Measurements from ENCODE around the gene HYKK.

- no peak for TF ChIP-seq CTCF (IDR thresholded peaks at IDR 0.05)
- no peak for TF ChIP-seq POLR2A (IDR thresholded peaks at IDR 0.05; ENCODE audit: low read length)
- TF ChIP-seq PBX3 (IDR thresholded peaks at IDR 0.05) = no peak
- no peak for TF ChIP-seq MYC (IDR thresholded peaks at IDR 0.05; ENCODE audit: borderline replicate concordance, low read length)
- TF ChIP-seq RAD21 (conservative IDR thresholded peaks at IDR 0.05 in 1 of 2, IDR thresholded peaks at IDR 0.05 in 1 of 2) = no peak
Observed at GRCh38 chr15:78527325-78527724, 19.9 kb downstream of the HYKK start.
